IMR-90 (cell line): ENCODE measurements around the gene FMNL3. TPM values are rescaled to one million over a fixed set of nuclear protein-coding genes. Genes with fewer than 3 reads are reported as not detected.
A peak's percentile ranks its signal among the peaks of the same experiment; 100 is the strongest.

Source experiments
- BHLHE40 ChIP-seq: fragments of 150-350 bp; IDR thresholded peaks from 2 replicates; pipeline ENCODE4 v1.6.1; 2016; ENCODE audit warnings: mild to moderate bottlenecking, low read depth, low read length
- polyA plus RNA-seq, 3 experiments: library from polyadenylated mRNA; depleted of rRNA; stranded (reverse); fragments of >200 nt; gene quantifications; 2 replicates each; pipeline ENCODE4 v1.2.3, GENCODE V29; 2012; ENCODE audit warnings: low replicate concordance in 1 of 3
- total RNA-seq: library from RNA; depleted of rRNA; stranded (reverse); fragments of >200 nt; gene quantifications from 2 replicates; pipeline ENCODE4 v1.2.3, GENCODE V29; 2012
- TF ChIP-seq, protein P1 (sequence below): fragments of 150-350 bp; IDR thresholded peaks from 2 replicates; pipeline ENCODE4 v1.6.1; 2016; ENCODE audit warnings: low read depth, mild to moderate bottlenecking, low read length, moderate library complexity, borderline replicate concordance

Gene FMNL3
- total and polyA plus RNA-seq, 2 of the 4 experiments (the other 2 are of a cell fraction) = 16.3 to 36.4 TPM

DNA sequence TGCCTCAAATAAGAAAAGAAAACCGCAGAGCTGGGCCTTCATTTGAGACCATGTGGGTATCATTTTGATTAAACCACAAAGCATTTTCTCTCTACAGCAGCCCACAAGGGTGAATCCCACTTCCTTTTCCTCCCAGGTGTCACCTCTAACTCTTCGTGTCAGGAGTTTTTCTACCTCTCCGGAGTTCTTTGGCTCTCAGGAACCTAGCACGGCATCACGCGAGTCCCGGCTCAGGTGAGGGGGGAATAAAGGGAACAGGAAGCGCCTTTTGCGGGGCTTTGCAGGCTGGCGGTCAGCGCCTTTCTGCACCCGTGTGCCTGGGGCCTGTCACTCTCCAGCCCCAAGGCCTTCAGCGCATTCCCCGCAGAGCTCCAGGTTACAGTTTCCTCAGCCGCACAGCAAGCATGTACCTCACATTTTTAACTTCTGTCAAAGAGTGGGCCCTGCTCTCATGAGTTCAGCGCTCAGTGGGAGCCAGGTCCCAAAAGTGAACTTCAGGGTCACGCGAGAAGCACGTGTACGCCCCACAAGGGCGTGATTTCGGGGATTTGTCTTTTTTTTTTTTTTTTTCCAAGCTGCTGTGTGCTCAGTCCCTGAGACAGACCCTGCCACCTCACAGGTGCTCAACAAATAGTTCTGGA lies 84.6 kb downstream of the FMNL3 start (continued):
- TF ChIP-seq, protein P1, sequence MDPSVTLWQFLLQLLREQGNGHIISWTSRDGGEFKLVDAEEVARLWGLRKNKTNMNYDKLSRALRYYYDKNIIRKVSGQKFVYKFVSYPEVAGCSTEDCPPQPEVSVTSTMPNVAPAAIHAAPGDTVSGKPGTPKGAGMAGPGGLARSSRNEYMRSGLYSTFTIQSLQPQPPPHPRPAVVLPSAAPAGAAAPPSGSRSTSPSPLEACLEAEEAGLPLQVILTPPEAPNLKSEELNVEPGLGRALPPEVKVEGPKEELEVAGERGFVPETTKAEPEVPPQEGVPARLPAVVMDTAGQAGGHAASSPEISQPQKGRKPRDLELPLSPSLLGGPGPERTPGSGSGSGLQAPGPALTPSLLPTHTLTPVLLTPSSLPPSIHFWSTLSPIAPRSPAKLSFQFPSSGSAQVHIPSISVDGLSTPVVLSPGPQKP = no peak
- TF ChIP-seq BHLHE40 = peak; percentile 84
